HEK293 (cell line): ENCODE data around the gene EIF1AD.

Experiments
- SP2 ChIP-seq: fragments of 450-650 bp; formaldehyde crosslinking; IDR thresholded peaks from 2 replicates; pipeline ENCODE4 v1.5.1; 2016; ENCODE audit warnings: missing biosample characterization, missing genetic modification characterization
- ZNF24 ChIP-seq: fragments of 450-650 bp; formaldehyde crosslinking; IDR thresholded peaks from 2 replicates; pipeline ENCODE4 v1.5.1; 2016; ENCODE audit warnings: missing biosample characterization, missing genetic modification characterization
- ZXDB ChIP-seq: fragments of 450-650 bp; formaldehyde crosslinking; IDR thresholded peaks from 2 replicates; pipeline ENCODE4 v1.5.1; 2016; ENCODE audit warnings: missing biosample characterization, missing genetic modification characterization
- TF ChIP-seq, protein P1 (sequence below): fragments of 450-650 bp; formaldehyde crosslinking; IDR thresholded peaks from 2 replicates; pipeline ENCODE4 v1.5.1; 2016; ENCODE audit warnings: missing biosample characterization, missing genetic modification characterization

GRCh38 chr11:66014804-66015453, 13.0 kb upstream of the EIF1AD start:
- TF ChIP-seq, protein P1, sequence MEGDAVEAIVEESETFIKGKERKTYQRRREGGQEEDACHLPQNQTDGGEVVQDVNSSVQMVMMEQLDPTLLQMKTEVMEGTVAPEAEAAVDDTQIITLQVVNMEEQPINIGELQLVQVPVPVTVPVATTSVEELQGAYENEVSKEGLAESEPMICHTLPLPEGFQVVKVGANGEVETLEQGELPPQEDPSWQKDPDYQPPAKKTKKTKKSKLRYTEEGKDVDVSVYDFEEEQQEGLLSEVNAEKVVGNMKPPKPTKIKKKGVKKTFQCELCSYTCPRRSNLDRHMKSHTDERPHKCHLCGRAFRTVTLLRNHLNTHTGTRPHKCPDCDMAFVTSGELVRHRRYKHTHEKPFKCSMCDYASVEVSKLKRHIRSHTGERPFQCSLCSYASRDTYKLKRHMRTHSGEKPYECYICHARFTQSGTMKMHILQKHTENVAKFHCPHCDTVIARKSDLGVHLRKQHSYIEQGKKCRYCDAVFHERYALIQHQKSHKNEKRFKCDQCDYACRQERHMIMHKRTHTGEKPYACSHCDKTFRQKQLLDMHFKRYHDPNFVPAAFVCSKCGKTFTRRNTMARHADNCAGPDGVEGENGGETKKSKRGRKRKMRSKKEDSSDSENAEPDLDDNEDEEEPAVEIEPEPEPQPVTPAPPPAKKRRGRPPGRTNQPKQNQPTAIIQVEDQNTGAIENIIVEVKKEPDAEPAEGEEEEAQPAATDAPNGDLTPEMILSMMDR (tag by site-specific recombination) = no peak
- TF ChIP-seq SP2 (tag by site-specific recombination) (no peak), ZNF24 (tag by site-specific recombination) (no peak), ZXDB (no peak)
